ENCODE data around the gene CCDC170.

DNA sequence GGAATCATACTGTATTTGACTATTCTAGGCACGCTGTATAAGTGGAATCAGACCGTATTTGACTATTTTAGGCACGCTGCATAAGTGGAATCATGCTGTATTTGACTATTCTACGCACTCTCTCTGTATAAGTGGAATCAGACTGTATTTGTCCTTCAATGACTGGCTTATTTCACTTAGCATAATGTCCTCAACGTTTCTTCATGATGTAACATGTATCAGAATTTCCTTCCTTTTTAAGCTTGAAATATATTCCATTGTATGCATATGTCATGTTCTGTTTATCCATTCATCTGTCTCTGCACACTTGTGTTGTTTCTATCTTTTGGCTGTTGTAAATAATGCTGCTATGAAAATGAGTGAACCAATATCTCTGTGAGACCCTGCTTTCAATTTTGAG, 5.7 kb downstream of the CCDC170 start:
- TF ChIP-seq CTCF (IDR thresholded peaks at IDR 0.05) = no peak
- no peak for TF ChIP-seq POLR2A (IDR thresholded peaks at IDR 0.05)
- no peak for TF ChIP-seq POLR2AphosphoS5 (IDR thresholded peaks at IDR 0.05)
- no peak for TF ChIP-seq EP300 (IDR thresholded peaks at IDR 0.05; ENCODE audit: low read depth)
